NCI-H146 (cell line): Measurements from ENCODE around the gene ALDH1A3.

Experiments used
- DNase-seq: peaks from one replicate; lab custom pipeline; 2025; lab: John Stamatoyannopoulos, UW

Gene ALDH1A3

GRCh38 chr15:100951965-100952364 lies 72.3 kb downstream of the ALDH1A3 start:
- no peak for DNase-seq

GRCh38 chr15:100952566-100952965 lies 72.9 kb downstream of the ALDH1A3 start:
- no peak for DNase-seq

GRCh38 chr15:100958326-100959065 lies 78.9 kb downstream of the ALDH1A3 start:
- DNase-seq: no peak

GRCh38 chr15:100959066-100960050 lies 79.7 kb downstream of the ALDH1A3 start:
- no peak for DNase-seq
